Loucy (cell line): ENCODE results near the gene LONP2.

Experiments used
- H2AFZ ChIP-seq: fragments of 200-600 bp; sonication (generic); 2 replicates; pipeline ENCODE4 v1.6.0; 2016; ENCODE audit warnings: antibody characterized with exemption, mild to moderate bottlenecking, low read length, moderate library complexity
- H3F3A ChIP-seq: fragments of 200-600 bp; 2 replicates; pipeline ENCODE4 v1.6.0; 2016; ENCODE audit warnings: antibody characterized with exemption, low read depth, mild to moderate bottlenecking
- H3K27me3 ChIP-seq: fragments of 200-600 bp; sonication (generic); 2 replicates; pipeline ENCODE4 v1.6.1; 2014; ENCODE audit warnings: low read length, mild to moderate bottlenecking; ENCODE audit not compliant: insufficient read depth, poor library complexity, severe bottlenecking
- H3K36me3 ChIP-seq: fragments of 200-600 bp; sonication (generic); 2 replicates; pipeline ENCODE4 v1.6.1; 2016; ENCODE audit warnings: low read length; ENCODE audit not compliant: insufficient read depth
- H3K4me1 ChIP-seq: fragments of 200-600 bp; sonication (generic); 2 replicates; pipeline ENCODE4 v1.5.1; 2014; ENCODE audit warnings: low read length, mild to moderate bottlenecking; ENCODE audit not compliant: insufficient read depth, poor library complexity, severe bottlenecking
- H3K4me2 ChIP-seq: fragments of 200-600 bp; sonication (generic); 2 replicates; pipeline ENCODE4 v1.6.0; 2014; ENCODE audit warnings: antibody characterized with exemption, low read length, low read depth, mild to moderate bottlenecking; ENCODE audit not compliant: poor library complexity, severe bottlenecking
- H3K4me3 ChIP-seq: fragments of 200-600 bp; sonication (generic); 2 replicates; pipeline ENCODE4 v1.5.1; 2014; ENCODE audit warnings: low read length, mild to moderate bottlenecking, mixed read lengths; ENCODE audit not compliant: poor library complexity, severe bottlenecking
- H3K79me2 ChIP-seq: fragments of 200-600 bp; sonication (generic); 2 replicates; pipeline ENCODE4 v1.6.1; 2014; ENCODE audit warnings: low read length; ENCODE audit not compliant: insufficient read depth
- H3K9ac ChIP-seq: fragments of 200-600 bp; sonication (generic); 2 replicates; pipeline ENCODE4 v1.6.0; 2014; ENCODE audit warnings: mild to moderate bottlenecking, low read depth, low read length, moderate library complexity; ENCODE audit not compliant: poor library complexity, severe bottlenecking
- H3K9me2 ChIP-seq: fragments of 200-600 bp; sonication (generic); replicated peaks from 2 replicates; pipeline ENCODE4 v1.6.1; 2016; ENCODE audit warnings: low read depth, low read length, mixed read lengths
- H3K9me3 ChIP-seq: fragments of 200-600 bp; sonication (generic); 2 replicates; pipeline ENCODE4 v1.6.1; 2014; ENCODE audit warnings: mild to moderate bottlenecking, antibody characterized with exemption, low read length, low read depth; ENCODE audit not compliant: insufficient read depth
- H4K20me1 ChIP-seq: fragments of 200-600 bp; sonication (generic); 2 replicates; pipeline ENCODE4 v1.6.0; 2014; ENCODE audit warnings: antibody characterized with exemption, low read length, mild to moderate bottlenecking; ENCODE audit not compliant: insufficient read depth, poor library complexity, severe bottlenecking
- CTCF ChIP-seq: fragments of 200-600 bp; sonication (generic); conservative IDR thresholded peaks from 2 replicates; pipeline ENCODE4 v1.5.1; 2014; ENCODE audit warnings: mild to moderate bottlenecking, antibody characterized with exemption, low read length
- EZH2phosphoT487 ChIP-seq: fragments of 200-600 bp; IDR thresholded peaks from 2 replicates; pipeline ENCODE4 v1.6.1; 2018; ENCODE audit warnings: antibody characterized with exemption, mild to moderate bottlenecking, moderate library complexity, borderline replicate concordance

Gene LONP2

GRCh38 chr16:48206594-48207242 is 37.4 kb upstream of the LONP2 start:
- H3F3A ChIP-seq: no peaks in the 10 kb centered on the region
- H3K4me3 ChIP-seq: no peak overlapping the region
- no peaks in the 10 kb centered on the region for H3K27me3 ChIP-seq
- no peaks in the 10 kb centered on the region for H3K4me1 ChIP-seq
- no peak overlapping the region for H3K4me2 ChIP-seq
- no peaks in the 10 kb centered on the region for H4K20me1 ChIP-seq
- no peaks in the 10 kb centered on the region for H3K9me3 ChIP-seq
- H2AFZ ChIP-seq: no peak overlapping the region
- no peak overlapping the region for H3K9ac ChIP-seq
- no peaks in the 10 kb centered on the region for H3K79me2 ChIP-seq
- H3K36me3 ChIP-seq: no peaks in the 10 kb centered on the region
- no peaks in the 10 kb centered on the region for H3K9me2 ChIP-seq
- no peak for TF ChIP-seq EZH2phosphoT487
- TF ChIP-seq CTCF: no peak

- no peak overlapping the region for H3K9ac ChIP-seq
- no peaks in the 10 kb centered on the region for H3K79me2 ChIP-seq
- peaks cover 2% of the 10 kb centered on the region for H3K27me3 ChIP-seq
- H3K4me1 ChIP-seq: no peaks in the 10 kb centered on the region
- H3K9me2 ChIP-seq: no peaks in the 10 kb centered on the region
- H3F3A ChIP-seq: no peaks in the 10 kb centered on the region
- no peak overlapping the region for H3K4me3 ChIP-seq
- H4K20me1 ChIP-seq: no peaks in the 10 kb centered on the region
- no peak overlapping the region for H2AFZ ChIP-seq
- no peak overlapping the region for H3K4me2 ChIP-seq
- no peaks in the 10 kb centered on the region for H3K36me3 ChIP-seq
- TF ChIP-seq CTCF (no peak), EZH2phosphoT487 (no peak)
- H3K9me3 ChIP-seq: no peaks in the 10 kb centered on the region
Observed at GRCh38 chr16:48210747-48211146, 33.4 kb upstream of the LONP2 start.

GRCh38 chr16:48212033-48212432 is 32.1 kb upstream of the LONP2 start:
- H3K9me2 ChIP-seq: no peaks in the 10 kb centered on the region
- no peak overlapping the region for H3K4me2 ChIP-seq
- no peaks in the 10 kb centered on the region for H3K4me1 ChIP-seq
- H3K9me3 ChIP-seq: no peaks in the 10 kb centered on the region
- no peaks in the 10 kb centered on the region for H3F3A ChIP-seq
- no peaks in the 10 kb centered on the region for H3K79me2 ChIP-seq
- H3K4me3 ChIP-seq: no peak overlapping the region
- TF ChIP-seq CTCF (no peak), EZH2phosphoT487 (no peak)
- H3K27me3 ChIP-seq: peaks cover 4% of the 10 kb centered on the region
- no peak overlapping the region for H3K9ac ChIP-seq
- no peaks in the 10 kb centered on the region for H3K36me3 ChIP-seq
- no peaks in the 10 kb centered on the region for H4K20me1 ChIP-seq
- H2AFZ ChIP-seq: no peak overlapping the region
